ENCODE results near the gene LAMA3. TPM values are rescaled to one million over a fixed set of nuclear protein-coding genes. Genes with fewer than 3 reads are reported as not detected.

LAMA3 gene
- total and polyA plus RNA-seq, 2 donors (not counting 3 experiments of a cell fraction or from before 2014, with no cell fraction given) = 2.6 to 12.3 TPM

DNA sequence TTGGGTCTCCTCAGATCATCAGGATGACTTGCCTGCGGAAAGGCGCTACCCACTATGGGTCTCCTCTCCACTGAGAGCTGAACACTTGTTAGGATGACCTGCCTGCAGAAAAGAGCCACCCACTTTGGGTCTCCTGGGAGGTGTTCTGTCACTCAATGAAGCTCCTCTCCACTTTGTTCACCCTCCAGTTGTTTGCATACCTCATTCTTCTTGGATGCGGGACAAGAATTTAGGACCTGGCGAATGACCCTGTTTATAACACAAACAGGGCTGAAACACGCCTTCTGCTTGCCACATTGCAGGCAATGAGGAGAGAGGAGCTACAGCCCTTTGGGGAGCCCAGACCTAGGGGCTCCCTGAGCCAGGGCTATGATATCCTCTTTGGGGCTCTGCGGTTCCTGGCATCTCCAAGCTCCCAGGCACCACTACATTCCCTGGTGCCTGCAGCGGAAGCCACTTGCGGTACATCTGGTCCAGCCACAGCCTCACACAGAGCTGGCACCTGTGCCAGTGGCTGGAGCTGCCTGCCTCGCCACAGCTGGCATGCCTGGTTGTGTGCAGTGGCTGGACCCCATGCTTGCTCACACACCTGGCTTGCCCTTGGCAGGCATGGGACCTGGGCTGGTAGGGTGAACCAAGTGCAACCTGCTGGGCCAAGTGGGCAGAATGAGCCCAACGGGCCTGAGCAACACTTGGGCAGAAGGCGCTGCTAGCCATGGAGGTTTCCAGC, 47.2 kb upstream of the LAMA3 start:
- ChIA-PET POLR2A (no interaction called here), CTCF (interaction anchor here (1.9 to 2.8 kb wide), 2 partner anchors 9 to 61 kb away, joined by 4 to 9 read pairs; no protein-coding TSS in a partner anchor)
- FAIRE-seq (no peak), DNase-seq (ENCODE audit: low read depth, low spot score) (no peak)
- H3K27me3 ChIP-seq (ENCODE audit: control insufficient read depth in 2 of 2, insufficient read depth in 2 of 2, low read length in 2 of 2) = peaks cover 0 to 17% of the 10 kb centered on the region in 2 experiments
- no TSS peak for BruUV-seq (replicated peaks)
- no peak overlapping the region for H3K9ac ChIP-seq (replicated peaks; ENCODE audit: extremely low read depth, insufficient read depth, low read length)
- H3K79me2 ChIP-seq (ENCODE audit: control insufficient read depth, insufficient read depth, low read length) = no peaks in the 10 kb centered on the region
- no peak overlapping the region for H3K4me2 ChIP-seq (ENCODE audit: insufficient read depth, low read length)
- no peaks in the 10 kb centered on the region for H3K9me1 ChIP-seq (replicated peaks; ENCODE audit: control insufficient read depth, extremely low read depth, insufficient read depth, low read length)
- no peak overlapping the region for H3K27ac ChIP-seq (ENCODE audit: insufficient read depth, low read depth, low read length)
- H3K4me3 ChIP-seq (replicated peaks in 1 of 3; ENCODE audit: insufficient read depth in 1 of 3, low read depth in 1 of 3, low read length in 3 of 3) = no peak overlapping the region
- H3K9me3 ChIP-seq (replicated peaks; ENCODE audit: control insufficient read depth, insufficient read depth, low read length) = no peaks in the 10 kb centered on the region
- dilution Hi-C loops (cut with MboI; ENCODE audit: extremely low pct_ligation_motif_present, low sequenced_read_pairs) (no loop called here), intact Hi-C loops (cut with micrococcal nuclease) (no loop called here)
- TF ChIP-seq, protein P1, sequence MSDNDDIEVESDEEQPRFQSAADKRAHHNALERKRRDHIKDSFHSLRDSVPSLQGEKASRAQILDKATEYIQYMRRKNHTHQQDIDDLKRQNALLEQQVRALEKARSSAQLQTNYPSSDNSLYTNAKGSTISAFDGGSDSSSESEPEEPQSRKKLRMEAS (IDR thresholded peaks at IDR 0.05; ENCODE audit: insufficient read depth, insufficient read length) = no peak
- no peak for TF ChIP-seq POLR2AphosphoS5 (IDR thresholded peaks at IDR 0.05; ENCODE audit: insufficient read depth, low read depth, low read length)
- no peak for TF ChIP-seq JUN (IDR thresholded peaks at IDR 0.05; ENCODE audit: borderline replicate concordance, insufficient read depth, insufficient read length, low read depth)
- TF ChIP-seq GATA2 (IDR thresholded peaks at IDR 0.05; ENCODE audit: insufficient read depth, insufficient read length, low read depth, low read length) = no peak
- no peak for TF ChIP-seq MYC (IDR thresholded peaks at IDR 0.05; ENCODE audit: low read depth, low read length)
- TF ChIP-seq POLR2A (IDR thresholded peaks at IDR 0.05; ENCODE audit: low read depth, low read length) = no peak
- no peak for TF ChIP-seq EZH2 (IDR thresholded peaks at IDR 0.05; ENCODE audit: borderline replicate concordance, low read depth, low read length, severe bottlenecking)
- TF ChIP-seq, protein P2, sequence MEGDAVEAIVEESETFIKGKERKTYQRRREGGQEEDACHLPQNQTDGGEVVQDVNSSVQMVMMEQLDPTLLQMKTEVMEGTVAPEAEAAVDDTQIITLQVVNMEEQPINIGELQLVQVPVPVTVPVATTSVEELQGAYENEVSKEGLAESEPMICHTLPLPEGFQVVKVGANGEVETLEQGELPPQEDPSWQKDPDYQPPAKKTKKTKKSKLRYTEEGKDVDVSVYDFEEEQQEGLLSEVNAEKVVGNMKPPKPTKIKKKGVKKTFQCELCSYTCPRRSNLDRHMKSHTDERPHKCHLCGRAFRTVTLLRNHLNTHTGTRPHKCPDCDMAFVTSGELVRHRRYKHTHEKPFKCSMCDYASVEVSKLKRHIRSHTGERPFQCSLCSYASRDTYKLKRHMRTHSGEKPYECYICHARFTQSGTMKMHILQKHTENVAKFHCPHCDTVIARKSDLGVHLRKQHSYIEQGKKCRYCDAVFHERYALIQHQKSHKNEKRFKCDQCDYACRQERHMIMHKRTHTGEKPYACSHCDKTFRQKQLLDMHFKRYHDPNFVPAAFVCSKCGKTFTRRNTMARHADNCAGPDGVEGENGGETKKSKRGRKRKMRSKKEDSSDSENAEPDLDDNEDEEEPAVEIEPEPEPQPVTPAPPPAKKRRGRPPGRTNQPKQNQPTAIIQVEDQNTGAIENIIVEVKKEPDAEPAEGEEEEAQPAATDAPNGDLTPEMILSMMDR (IDR thresholded peaks at IDR 0.05; ENCODE audit: extremely low read depth in 1 of 2, insufficient read depth in 1 of 2, low read depth in 1 of 2, low read length in 2 of 2) = no peak
- TF ChIP-seq FOS (IDR thresholded peaks at IDR 0.05; ENCODE audit: borderline replicate concordance, insufficient read depth, low read length) = no peak
- no peak overlapping the region for H2AFZ ChIP-seq (ENCODE audit: low read depth, low read length)
- no peaks in the 10 kb centered on the region for H3K36me3 ChIP-seq (ENCODE audit: control insufficient read depth in 2 of 2, extremely low read depth in 1 of 2, insufficient read depth in 2 of 2, low read length in 2 of 2)
- H4K20me1 ChIP-seq (replicated peaks; ENCODE audit: control insufficient read depth, extremely low read depth, insufficient read depth, low read length) = no peaks in the 10 kb centered on the region
- H3K4me1 ChIP-seq (ENCODE audit: control insufficient read depth, extremely low read depth, insufficient read depth, low read length) = no peaks in the 10 kb centered on the region

Data from endothelial cell of umbilical vein (primary cell).